Hepatocyte (in vitro differentiated cells): ENCODE results near the gene GPER1.

Experiments used
- EZH2 ChIP-seq: fragments of 200-600 bp; sonication (generic); IDR thresholded peaks from 2 replicates; pipeline ENCODE4 v1.6.1; 2016; ENCODE audit warnings: antibody characterized with exemption, mild to moderate bottlenecking, borderline replicate concordance
- TF ChIP-seq, protein P1 (sequence below): fragments of 200-600 bp; sonication (generic); IDR thresholded peaks from 2 replicates; pipeline ENCODE4 v1.5.1; 2016; ENCODE audit warnings: antibody characterized with exemption, mild to moderate bottlenecking; ENCODE audit not compliant: poor library complexity

DNA sequence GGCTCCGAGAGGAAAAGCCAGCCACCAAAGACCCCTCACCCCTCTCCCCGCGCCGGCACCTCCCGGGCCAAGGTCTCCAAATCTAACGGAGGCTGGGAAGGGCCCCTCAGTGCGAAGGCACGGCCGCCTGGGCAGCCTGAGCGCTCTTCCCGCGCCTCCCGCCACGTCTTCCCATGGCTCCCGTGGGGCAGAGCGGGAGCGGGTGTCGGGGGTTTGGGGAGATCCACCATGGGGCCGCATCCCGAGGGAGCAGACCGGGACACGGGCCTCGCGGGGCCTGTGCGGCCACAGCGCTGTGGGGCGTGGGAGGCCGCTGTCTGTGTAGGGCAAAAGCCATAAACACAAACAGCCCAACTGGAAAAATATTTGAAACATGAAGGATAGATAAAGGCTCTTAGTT is 22.4 kb downstream of the GPER1 start:
- TF ChIP-seq, protein P1, sequence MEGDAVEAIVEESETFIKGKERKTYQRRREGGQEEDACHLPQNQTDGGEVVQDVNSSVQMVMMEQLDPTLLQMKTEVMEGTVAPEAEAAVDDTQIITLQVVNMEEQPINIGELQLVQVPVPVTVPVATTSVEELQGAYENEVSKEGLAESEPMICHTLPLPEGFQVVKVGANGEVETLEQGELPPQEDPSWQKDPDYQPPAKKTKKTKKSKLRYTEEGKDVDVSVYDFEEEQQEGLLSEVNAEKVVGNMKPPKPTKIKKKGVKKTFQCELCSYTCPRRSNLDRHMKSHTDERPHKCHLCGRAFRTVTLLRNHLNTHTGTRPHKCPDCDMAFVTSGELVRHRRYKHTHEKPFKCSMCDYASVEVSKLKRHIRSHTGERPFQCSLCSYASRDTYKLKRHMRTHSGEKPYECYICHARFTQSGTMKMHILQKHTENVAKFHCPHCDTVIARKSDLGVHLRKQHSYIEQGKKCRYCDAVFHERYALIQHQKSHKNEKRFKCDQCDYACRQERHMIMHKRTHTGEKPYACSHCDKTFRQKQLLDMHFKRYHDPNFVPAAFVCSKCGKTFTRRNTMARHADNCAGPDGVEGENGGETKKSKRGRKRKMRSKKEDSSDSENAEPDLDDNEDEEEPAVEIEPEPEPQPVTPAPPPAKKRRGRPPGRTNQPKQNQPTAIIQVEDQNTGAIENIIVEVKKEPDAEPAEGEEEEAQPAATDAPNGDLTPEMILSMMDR, result no peak
- TF ChIP-seq EZH2, result no peak
